GM21367 (cell line): Measurements from ENCODE around the gene PRKCZ.
A peak's percentile ranks its signal among the peaks of the same experiment; 100 is the strongest.

Experiments used
- ATAC-seq: cut with Tn5 transposase; IDR thresholded peaks from one replicate; pipeline ENCODE4 v1.9.1; 2021; ENCODE audit not compliant: unreplicated experiment

PRKCZ gene

DNA sequence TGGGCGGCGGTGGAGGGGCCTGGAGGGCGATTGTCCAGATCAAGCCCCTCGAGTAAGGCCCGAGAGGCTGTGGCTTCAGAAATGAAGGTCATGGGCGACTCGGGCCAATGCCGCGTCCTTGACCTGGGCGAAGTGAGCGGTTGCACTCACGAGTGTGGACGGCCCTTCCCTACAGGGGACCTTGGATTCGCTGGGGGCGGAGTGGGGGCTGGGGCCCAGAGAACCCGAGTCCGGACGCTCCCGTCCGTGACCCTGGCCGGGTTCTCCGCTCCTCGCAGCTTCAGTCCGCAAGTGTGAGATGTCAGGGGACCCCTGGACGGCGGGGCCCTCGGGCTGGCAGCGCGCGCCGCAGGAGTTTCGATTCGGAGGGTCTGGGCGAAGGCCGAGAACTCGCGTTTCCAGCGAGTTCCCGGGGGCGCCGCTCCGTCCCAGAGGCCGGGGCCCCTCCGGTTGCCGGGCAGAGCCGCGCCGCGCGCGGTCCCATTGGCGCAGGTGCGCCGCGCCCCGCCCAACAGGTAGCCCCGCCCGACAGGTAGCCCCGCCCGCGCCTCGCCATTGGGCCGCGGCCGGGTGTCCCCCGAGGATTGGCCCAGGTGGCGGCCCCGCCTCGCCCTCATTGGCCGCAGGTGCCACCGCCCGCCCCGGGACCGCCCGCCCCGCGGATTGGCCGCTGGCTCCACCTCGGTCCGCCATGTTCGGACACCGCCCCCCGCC, at the start of gene PRKCZ:
PRKCZ (plus strand) TSS at position 694 of the 714 bp plus-strand sequence. CDS start 220 bp downstream, outside the sequence.
- ATAC-seq, result peak; percentile 66

DNA sequence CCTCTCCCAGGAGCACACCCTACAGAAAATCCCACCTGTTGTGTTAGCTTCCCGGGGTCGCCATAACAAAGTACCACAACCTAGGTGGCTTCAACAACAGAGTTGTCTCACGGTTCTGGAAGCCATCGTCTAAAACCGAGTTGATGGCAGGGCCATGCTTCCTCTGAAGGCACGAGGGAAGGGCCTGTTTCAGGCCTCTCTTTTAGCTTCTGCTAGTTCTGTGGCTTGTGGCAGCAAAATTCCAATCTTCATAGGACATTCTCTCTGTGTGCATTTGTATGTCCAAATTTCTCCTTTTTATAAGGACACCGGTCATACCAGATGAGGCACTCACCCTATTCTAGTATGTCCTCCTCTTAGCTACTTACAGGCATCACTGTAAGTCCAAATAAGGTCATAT, 49.8 kb upstream of the PRKCZ start:
- ATAC-seq, result no peak

DNA sequence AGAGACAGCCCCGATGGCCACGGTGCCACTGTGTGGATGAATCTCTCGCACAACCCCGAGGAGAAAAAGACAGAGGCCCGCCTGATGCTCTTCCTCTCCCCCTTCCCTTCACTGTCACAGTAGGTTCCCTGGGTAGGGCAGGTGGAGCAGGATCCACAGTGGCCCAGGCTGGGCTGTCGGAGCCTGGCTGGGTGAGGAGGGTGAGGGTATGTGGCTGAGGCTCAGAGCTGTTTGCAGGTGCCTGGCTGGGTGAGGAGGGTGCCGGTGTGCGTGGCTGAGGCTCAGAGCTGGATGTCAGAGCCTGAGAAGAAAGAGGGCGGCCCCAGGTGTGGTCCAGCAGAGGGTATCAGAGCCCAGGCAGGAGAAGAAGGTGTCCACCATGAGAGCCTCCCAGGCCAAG, 49.4 kb upstream of the PRKCZ start:
- no peak for ATAC-seq

- no peak for ATAC-seq
Measured at GRCh38 chr1:2001773-2002411, 48.3 kb upstream of the PRKCZ start.

GRCh38 chr1:2003541-2004131, 46.6 kb upstream of the PRKCZ start, which contains the start of gene CFAP74:
TSS of gene CFAP74 (minus strand) at chr1:2003786. CDS start at chr1:1990956, 12,830 bp downstream.
- ATAC-seq, result no peak

DNA sequence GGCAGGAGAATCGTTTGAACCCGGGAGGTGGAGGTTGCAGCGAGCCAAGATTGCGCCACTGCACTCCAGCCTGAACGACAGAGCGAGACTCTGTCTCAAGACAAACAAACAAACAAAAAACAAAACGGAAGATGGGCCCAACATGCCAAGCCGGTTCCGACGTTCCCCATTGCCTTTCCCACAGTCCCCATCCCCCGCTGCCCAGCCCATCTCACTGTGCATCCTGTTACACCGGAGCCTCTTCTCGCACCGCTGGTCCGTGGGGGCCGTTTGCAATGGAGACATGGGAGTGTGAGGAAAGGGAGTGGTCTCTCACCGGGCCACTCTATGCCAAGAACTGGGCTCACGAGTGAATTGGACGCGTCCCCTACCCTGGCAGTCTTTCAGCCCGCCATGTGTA, 45.4 kb upstream of the PRKCZ start:
- no peak for ATAC-seq

- ATAC-seq, result no peak
Measured at GRCh38 chr1:2009101-2010053, 40.8 kb upstream of the PRKCZ start.

DNA sequence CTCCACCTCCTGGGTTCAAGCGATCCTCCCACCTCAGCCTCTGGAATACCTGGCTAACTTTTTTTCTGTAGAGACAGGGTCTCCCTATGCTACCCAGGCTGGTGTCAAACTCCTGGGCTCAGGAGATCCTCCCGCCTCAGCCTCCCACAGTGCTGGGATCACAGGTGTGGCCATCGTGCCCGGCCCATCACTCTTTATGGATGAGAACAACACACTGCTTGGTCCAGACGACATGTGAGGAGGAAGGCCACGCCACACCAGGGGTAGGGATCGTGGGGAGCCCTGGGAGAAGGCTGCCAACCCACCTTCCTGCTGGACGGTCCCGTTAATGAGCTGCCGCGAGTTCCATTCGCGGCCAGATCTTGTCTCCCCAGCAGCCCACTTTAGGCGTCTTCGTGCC, 36.0 kb upstream of the PRKCZ start:
- ATAC-seq, result no peak

DNA sequence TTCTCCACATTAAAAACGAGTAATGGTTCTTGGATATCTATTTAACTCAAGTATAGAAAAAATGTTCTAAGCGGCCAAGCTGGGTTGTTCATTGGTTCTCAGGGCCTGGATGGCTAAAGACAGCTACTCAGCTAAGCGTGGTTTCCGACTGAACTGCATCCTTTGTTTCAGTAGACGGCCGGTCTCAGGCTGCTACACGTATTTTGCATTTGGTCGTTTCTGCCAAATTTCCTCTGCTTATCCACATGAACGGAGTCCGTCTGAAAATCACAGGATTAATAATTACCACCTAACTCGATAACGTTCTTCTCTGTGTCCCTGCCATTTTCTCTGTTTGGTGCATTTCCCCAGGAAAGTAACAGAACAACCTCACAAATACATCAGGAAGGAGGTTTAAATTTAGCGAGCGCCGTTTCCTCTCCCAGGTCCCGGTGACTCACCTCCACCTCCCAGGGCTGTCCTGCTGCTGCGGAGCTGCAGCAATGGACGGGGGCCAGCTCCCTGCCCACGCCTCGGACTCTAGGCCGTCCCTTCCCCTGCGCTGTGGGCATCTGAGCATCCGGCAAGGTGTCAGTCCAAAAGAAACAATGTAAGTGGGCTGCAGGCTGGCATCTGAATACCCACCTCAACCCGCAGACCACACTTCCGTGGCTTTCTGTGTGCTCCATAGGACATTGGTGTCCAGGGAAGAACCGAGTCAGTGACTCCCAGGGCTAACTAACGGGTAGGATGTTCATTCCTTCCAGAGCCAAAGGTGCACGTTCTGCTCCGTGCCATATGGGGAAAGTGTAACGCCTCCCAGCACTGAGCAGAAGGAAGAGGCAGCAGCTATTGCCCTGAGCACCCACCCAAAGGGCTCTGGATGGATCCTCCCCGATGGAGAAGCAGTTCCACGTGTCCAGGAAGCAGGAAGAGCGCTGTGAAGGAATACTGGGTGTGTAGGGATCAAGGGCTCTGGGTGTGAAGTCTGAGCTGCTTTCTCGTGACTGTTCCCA, 35.2 kb upstream of the PRKCZ start:
- no peak for ATAC-seq

GRCh38 chr1:2016123-2016522, 34.1 kb upstream of the PRKCZ start:
- ATAC-seq, result no peak

DNA sequence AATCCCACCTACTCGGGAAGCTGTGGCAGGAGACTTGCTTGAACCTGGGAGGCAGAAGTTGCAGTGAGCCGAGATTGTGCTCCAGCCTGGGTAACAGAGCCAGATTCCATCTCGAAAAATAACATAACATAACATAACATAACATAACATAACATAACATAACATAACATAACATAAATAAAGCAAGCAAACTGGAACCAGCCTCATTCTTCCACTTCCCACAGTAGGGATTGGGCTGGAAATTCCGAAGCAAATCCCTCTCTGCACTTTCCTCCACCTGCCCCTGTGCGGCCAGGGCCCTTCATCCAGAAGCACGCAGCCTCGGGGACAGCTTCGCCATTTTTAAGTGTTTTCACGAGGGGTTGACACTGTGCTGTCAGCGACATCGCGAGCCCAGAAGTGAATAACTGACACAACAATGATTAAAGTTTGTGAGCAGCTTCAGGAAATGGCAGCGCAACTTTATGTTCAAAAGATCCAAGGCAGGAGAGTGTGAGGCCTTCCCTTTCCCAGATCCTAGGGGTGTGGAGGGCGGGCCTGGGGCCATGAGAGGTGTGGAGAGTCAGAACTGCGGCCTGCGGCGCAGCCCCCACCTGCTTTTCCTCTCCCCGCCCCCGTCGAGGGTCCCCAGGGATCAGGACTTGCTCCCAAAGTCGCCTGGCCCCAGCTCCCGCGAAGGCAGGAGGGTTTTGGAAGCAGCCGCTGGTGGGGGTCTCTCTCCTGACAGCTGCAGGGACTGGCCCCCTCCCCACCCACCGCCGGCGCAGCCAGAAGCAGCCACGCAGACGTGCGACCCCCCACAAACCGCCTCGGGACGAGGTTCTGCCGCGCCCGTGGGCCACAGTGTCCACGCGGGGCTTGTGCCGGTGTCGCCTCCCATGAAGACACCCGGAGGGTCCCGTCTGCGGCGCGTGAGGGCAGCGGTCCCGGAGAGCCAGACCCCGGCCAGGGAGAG, 31.7 kb upstream of the PRKCZ start:
- ATAC-seq, result no peak

DNA sequence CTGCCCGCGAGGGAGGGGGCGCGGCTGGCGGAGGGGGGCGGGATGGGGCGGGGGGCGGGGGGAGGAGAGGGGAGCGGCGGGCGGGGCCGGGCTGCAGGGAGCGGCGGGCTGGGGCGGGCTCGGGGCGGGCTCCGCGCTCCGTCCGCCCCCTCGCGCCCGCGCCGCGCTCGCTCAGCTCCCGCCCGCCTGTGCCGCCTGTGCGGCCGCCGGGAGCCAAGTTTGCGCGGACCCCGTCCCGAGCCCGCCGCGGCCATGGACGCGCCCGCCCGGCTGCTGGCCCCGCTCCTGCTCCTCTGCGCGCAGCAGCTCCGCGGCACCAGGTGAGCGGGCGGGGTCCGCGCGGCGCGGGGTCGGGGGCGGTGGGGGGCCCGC, 31.1 kb upstream of the PRKCZ start, which contains the start of gene GABRD:
GABRD (plus strand) TSS at position 174 of the 372 bp plus-strand sequence; CDS start at position 253, 79 bp downstream.
- ATAC-seq, result no peak

DNA sequence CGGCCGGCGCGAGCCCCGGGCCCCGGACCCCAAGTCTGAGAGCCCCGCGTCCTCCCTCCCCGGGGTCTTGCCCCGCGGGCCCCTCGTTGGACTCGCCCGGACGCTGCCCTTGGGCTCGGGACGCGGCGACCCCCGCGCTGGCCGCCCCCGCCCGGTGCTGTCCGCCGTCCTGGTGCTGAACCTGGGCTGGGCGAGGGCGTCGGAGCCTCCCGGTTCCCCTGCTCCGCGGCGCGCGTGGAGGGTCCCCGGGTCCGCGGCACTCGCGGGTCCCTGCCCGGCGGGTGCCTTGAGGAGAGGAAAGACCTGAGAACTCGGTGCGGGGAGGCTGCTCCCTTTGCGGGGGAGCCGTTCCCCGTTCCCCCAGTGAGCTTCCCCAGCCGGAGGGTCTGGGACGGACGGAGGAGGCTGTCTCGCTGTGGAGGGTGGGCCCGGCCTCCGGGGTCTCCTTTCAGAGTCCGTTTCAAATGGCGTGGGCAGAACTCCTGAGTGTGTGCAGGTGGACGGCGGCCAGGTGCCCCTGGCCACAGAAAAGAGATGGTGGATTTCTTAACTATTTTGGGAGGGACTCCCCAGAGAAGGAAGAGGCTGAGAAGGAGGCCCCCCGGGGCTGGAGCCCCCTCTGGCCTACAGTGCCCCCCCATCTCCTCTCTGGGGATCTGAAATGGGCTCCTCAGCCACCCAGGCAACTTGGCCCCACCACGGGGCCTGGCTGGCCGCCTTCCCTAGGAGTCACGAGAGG, 30.5 kb upstream of the PRKCZ start:
- ATAC-seq, result no peak

GRCh38 chr1:2020310-2020655, 29.9 kb upstream of the PRKCZ start:
- ATAC-seq, result no peak

DNA sequence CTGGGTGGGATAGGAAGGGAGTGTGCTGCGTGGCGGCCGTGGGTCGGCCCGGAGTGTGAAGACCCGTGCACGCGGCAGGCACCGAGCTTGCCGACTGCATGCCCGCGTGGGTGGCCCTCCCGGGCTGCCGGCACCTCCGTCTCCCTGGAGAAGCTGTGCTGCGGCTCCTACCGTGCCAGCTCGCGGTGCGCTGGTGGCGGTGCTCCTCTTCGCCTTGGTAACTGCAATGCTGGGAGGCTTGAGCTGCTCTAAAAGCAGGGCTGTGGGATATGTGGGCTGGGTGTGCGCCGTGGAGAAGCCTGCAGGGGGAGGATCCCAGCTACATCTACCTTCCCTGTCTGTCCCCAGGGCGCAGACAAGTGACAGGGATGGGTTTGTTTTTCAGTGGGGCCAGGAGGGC, 28.7 kb upstream of the PRKCZ start:
- ATAC-seq, result no peak

GRCh38 chr1:2022063-2022770, 28.0 kb upstream of the PRKCZ start:
- no peak for ATAC-seq

DNA sequence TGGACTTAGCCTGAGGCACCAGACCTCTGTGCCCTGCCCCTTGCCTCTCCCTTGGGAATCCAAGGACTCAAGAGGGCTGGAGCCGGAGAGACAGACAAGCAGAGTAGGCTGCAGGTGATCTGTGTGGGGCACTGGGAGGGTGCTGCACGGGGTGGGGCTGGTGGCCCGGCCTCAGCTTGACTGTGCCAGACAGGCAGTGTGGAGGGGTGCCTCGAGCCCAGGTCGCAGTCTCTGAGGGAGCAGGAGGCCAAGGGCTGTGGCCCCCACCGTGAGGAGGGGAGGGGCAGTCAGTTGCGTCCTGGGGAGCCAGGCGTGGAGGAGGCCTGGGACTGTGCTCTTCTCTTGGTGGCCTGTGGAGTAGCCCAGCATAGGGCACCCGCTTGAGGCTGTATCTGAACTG, 27.0 kb upstream of the PRKCZ start:
- ATAC-seq, result no peak

DNA sequence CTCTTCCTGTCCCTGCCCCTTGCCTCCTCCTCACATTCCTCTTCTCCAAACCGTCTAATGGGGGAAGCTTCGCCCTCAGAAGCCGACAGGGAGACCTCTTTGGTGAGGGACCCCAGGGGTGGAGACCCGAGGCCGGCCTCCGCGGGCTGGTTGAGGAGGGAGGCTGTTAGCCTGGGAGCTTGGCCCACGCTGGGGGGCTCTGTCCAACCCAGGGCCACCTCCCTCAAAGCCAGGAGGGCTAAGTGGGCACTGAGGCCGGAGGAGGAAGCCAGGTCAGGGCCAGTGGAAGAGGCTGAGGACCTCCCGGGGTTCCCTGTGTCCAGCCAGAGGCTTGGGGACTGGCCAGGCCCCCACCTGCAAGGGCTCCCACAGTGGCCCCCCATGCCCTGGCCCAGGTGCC, 25.8 kb upstream of the PRKCZ start:
- no peak for ATAC-seq
